NCI-H345 (cell line): Measurements from ENCODE around the gene QKI.

Experiments used
- DNase-seq: peaks from one replicate; lab custom pipeline; 2025; lab: John Stamatoyannopoulos, UW

Gene QKI

DNA sequence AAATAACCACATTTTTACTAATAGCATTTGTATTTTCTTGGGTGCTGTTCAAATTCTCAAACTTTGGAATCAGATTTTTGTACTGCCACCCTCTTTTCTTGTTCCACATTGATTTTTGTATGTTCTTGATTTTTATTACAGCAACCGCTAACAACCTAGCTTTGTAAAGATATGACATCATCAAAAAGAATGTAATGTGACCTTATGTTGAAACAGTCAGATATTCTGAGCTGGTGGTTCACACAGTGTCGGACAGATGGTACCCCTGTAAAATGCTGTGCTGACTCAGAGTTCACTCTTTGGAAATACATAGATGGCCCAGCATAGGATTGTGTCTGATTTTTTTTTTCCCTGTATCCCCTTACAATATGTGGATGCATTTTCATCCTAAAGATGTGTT lies 118.9 kb downstream of the QKI start:
- no peak for DNase-seq

DNA sequence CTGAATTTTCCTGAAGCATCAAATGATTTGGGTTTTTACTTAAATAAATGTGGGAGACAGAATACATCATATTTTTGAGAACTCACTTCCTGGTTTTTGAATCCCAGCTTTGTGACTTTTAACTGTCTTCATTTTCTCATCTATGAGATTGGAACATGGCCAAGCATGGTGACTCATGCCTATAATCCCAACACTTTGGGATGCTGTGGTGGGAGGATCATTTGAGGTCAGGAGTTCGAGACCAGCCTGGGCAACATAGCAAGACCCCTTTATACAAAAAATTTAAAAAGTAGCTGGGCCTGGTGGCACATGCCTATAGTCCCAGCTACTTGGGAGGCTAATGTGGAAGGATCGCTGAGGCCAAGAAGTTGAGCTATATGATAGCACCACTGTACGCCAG lies 122.3 kb downstream of the QKI start:
- DNase-seq, result no peak

DNA sequence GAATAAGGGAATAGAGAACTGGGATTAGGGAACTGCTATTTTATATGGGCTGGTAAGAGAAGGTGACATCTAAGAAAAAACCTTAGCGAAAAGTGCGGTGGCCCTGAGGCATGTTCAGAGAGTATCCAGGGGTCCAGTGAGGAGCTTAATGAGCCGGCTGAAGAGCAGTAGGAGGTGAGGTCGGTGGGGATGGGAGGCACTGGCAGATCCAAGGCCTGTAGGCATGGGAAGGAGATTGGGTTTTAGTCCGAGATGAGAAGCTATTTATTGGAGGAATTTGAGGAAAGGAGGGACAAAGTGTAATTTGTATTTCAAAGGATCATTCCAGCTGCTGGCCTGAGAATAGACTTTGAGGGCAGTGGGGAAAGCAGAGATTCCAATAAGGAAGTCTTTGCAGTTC lies 123.8 kb downstream of the QKI start:
- no peak for DNase-seq

DNA sequence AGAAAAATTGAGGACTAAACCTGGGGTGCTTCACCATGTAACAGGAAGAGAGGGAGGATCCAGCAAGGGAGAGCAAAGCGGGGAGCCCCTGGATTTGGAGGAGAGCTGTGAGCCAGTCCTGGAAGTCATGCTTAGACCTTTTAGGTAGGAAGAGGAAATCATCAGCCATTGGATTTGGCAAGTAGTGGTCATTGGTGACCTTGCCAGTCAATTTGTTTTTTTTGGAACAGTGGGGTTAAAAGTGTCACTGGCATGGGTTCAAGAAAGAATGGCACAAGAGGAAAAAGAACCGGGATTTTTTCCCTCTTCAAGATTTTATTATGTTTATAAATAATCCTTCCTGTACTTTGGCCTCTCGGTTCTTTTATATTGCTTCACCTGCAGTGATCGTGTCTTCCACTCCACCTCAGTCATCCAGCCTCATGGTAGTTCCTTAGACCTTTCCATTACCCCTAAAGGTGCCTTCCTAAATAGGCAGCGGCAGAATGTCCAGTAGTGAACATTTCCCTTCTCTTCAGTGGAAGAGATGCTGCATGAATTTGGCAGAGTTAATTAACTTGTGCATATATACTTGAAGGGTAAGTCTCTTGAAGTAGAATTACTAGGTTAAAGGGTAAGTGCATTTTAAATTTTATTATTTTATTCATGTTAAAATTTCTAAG lies 124.7 kb downstream of the QKI start:
- DNase-seq, result no peak

DNA sequence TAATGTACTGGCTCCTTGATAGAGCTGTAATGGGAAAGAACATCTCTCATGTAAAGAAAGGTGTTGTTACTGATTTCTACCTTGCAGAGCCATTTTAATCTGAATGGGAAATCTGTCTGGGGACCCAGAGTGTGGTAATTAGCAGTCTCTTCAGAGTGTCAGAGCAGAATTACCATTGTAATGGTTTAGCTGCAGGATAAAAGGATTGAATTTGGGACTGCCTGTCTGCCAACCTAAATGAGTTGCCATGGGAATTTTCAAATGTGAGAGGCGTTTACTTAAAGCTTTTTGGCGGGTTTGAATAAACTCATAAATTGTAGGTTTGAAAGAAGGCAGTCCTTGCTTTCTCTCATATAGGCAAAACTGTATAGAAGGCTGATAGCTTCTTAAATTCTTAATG lies 128.8 kb downstream of the QKI start:
- no peak for DNase-seq

DNA sequence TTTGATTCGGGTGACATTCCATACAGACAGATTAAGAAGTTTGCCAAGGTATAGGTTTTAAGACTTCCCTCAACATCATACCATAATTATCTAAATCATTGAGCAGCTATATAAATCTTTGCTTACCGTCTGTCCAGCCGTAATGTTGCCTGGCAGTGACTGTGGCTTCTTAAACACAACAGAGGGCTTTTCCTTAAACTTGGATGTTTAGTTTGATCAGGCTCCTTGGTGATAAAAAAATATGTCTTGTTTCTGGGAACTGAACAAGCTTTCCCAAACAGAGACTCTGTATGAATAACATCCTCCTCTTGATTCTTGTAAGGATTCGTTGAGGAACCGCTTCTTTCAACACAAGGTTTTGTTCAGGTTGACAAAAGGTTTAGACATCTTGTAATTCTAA lies 130.9 kb downstream of the QKI start:
- no peak for DNase-seq

DNA sequence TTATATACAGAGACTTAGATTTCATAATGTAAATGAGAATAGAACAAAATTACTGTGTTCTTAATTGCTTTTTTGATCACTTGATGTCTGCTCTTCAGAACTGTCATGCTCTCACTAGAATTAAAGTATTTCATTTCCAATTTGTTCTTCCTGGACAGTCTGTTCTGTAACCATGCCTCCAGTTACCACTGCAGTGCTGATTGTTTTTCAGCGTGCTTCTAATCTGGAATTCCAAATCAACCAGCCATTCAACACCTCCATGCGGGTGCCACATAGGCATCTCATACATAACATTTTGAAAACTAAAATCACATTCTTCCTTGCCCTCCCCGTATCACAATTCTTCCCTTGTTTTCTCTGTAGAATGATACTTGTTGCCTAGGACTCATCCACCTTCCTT lies 132.8 kb downstream of the QKI start:
- DNase-seq, result no peak

DNA sequence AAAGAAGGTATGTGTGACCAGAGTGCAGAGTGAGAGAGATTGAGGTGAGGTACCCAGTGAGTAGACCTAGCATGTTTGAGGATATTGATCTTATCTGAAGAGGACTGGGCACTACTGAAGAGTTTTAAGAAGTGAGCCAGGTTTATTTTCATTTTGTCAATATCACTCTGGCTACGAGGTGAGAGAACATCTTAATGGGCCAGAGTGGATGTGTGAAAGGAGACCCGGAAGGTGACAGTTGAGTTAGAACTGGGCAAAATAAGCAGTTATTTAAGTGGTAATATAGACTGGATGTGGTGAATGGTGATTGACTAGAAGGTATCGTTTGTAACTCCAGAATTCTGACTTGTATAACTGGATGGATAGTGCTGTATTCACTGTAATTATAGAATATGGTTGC lies 134.1 kb downstream of the QKI start:
- DNase-seq, result no peak

DNA sequence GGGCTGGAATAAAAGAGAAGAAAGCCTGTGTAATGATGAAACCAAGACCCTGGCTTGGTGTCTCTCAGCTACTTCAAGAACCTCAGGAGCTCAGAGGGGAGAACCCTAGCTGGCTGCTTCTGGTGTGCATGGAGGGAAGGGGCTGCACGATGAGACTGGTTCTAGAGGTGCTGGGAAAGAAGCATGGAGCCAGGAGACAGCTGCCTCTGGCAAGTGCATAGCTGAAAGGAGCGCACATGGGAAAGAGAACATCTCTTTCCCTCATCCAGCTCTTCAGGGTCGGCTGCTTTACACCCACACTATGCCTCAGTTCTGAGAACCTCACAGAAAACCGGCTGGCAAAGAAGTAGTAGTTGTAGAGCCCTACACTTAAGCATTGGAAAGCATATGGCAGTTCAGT lies 139.5 kb downstream of the QKI start:
- DNase-seq, result no peak

DNA sequence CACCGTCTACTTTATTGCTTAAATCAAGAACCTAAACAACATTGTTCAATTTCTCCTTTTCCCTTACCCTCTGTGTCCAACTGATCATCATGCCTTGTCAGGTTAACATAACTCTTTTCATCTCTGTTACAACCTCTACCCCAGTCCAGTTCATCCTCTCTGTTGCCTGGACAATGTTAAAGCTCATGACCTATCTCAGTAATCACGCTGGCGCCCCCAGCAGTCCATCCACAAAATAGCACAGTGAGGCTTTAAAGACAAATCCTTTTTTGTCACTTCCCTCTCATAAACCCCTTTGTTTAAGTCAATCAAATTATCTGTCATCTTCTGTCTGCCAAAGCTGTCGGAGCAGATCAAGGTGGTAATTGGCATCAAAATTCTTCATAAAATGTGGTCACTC lies 140.1 kb downstream of the QKI start:
- DNase-seq, result no peak

DNA sequence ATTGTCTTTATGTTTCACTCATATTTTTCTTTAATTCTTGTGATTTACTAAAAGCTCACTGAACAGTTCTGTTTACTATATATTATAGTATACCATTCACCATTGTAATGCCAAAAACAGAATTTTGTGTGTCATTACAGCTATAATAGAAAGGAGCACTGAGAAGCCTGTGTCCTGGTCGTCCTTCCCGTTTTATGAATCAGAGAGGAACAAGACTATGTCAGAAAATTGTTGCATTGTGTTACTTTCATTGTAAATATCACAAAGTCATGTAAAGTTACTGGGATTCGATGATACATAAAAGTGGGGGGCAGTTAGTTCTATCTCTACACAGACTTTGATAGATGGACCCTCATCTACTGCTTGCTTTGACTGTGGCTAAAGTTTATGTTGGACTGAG lies 145.1 kb downstream of the QKI start:
- DNase-seq, result no peak

DNA sequence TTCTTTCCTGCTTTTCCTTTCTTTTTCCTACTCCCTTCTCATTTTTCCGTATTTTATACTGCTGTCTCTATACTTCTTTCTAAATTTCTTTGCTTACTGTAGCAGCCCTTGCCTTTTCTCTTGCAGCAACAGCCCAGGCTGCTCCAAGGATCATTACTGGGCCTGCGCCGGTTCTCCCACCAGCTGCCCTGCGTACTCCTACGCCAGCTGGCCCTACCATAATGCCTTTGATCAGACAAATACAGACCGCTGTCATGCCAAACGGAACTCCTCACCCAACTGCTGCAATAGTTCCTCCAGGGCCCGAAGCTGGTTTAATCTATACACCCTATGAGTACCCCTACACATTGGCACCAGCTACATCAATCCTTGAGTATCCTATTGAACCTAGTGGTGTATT lies 148.8 kb downstream of the QKI start:
- DNase-seq, result no peak

DNA sequence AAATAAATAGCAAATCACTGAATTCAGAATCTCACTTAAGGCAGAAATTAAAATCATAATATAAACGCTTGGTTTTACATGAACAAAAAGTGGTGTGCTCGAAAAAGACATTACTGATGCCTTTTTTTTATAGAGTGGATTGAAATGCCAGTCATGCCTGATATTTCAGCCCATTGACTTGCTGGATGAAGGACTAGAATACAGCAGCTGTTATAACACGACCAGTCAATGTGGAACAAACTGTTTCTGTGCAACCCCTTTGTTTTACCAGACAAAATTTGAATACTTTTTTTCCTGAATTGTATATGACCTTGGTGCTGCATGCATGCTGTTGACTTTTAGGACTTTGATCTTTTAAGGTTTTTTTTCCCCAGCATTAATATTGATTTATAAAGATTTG lies 150.0 kb downstream of the QKI start:
- peak; percentile 56 for DNase-seq

DNA sequence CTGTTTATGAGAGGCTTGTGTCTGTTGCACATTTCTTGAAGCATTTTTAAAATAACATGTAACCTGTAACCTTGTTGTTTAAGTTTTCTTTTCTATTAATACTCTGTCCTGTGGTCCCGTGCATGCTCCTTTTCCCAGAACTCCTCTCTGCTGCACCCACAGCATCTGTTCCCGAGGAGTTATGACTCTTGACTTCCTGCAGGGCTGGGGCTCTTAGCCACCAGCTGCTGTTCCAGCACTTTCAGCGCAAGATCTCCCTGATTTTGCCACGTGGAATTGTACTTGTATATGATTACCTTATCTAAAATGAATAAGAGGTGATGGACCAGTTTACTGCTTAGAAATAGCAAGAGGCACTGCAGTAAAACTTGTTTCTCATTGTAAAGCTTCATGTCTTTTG lies 150.6 kb downstream of the QKI start:
- peak; percentile 50 for DNase-seq

DNA sequence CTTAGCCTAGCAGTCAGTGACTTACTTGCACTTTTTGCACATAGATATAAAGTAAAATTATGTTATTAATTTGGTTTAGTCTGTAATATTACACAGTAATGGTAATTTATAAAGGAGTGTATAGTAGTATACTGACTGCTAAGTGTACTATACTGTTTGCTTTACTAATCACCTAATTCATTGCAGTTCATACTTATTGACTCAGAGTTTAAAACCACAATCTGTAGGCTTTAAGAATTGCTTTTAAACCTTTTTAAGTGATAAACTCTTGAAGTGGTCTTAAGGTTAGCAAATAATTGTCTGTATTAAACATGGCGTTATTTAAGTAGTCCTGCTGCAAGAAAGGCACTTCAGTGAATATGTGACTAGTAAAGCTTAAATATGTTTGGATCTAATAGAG lies 151.5 kb downstream of the QKI start:
- DNase-seq, result no peak

DNA sequence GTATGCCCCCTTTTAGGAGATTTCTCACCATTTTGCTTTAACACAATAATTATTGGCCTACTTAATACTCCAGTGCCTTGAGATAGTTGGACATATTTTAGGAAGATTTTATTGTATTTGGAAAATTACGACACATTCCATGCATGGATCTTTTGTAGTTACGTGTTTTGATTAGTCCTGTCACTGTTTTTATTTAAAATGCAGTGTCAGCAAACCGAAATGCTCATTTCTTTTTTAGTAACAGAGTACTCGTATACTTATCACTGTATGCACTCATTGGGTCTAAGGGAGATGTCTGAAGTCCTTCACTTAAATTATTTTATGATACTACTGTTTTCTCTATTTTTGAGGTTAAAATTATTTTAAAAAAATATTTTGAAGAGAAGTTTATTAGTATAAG lies 153.8 kb downstream of the QKI start:
- DNase-seq, result no peak

DNA sequence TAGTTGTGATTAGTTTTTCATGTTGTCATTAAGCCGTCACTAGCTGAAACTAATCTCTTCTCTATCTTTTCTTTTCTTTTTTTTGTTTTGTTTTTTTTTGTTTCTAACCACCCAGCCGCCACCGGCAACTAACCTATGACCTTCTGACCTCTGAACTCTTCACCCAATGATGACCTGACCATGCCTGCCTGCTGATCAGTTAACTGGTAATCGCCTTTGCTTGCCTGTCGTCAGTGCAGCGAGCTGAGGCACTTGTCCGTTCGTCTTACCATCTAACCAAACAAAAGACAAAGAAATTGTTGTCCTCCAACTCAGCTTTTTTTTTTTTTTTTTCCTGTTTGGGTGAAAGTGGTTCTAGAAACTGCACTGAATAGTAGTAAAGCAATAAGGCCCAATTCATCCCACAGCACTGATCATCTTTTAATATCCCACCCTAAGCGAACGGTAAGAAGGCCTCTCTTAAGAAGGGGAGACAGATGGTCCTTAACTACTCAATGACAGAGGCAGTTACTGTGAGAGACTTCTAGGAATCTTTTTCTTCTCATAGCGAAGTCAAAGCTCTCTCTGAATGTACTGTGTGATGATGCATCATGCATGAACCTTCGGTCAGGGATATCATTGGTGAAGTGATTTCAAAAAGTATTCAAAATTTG lies 156.2 kb downstream of the QKI start:
- DNase-seq, result no peak

DNA sequence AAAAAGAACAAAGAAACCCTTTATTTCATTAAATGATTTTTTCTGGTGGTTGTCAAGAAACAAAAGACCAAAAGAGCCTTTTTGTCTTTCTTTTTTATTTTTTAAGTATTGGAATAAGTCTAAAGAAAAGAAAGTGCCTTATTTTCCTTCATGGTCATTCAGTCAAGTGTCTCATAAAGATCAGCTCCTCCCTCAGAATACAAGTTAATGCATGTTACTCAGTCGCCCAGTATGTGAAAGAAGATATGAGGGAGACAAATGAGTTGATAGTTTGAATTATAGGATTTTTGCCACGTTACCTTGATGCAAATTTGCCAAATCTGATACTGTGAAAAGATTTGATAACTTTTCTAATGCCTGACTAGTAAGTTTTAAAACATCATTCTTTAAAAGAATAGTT lies 157.2 kb downstream of the QKI start:
- DNase-seq, result no peak

DNA sequence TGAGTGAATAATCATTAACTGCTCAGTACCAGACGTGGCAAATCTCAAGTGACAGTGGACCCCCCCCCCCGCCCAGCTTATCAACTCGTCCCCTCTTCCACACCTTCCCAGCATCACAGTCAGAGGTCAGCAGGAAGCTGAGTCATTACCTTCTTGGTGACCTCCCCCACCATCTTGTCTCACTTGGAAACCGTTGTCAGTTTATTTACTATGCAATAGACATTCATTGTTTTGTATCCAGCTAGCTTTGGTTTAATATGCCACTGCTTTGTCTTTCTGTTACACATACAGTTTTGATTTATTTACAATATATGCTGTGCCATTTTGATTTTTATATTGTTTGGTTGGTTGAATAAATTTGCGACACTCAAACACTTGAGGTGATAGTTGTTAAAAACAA lies 158.1 kb downstream of the QKI start:
- DNase-seq, result no peak

DNA sequence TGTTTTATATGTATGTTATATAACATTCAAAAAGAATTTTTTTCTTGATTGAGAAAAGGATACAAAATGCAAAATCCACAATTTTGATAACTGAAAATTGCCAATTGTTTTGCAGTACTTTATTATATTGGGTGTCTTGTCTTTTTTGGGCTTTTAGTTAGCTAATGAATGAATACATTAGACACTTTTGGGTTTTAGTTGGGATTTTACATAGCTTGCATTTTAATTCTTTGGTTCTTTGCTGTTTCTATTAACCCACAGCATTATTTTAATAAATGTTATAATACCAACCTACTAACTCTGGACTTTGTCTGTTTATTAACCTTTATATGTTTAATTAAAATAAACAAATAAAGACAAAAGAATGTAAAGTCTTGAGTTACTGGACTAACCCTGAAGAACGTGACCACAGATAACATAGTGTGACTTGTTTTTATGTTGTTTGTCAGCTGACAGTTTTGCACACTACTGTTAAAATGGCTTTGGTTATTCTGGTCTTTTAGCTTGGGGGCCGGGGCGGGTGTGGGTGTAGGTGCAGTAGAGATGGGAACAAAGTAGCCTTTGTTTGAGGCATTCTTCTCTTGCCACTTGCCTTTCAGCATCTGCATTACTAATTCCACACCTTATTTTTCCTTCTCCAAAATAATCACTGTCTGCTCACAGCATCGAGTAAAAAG lies 159.1 kb downstream of the QKI start:
- no peak for DNase-seq

DNA sequence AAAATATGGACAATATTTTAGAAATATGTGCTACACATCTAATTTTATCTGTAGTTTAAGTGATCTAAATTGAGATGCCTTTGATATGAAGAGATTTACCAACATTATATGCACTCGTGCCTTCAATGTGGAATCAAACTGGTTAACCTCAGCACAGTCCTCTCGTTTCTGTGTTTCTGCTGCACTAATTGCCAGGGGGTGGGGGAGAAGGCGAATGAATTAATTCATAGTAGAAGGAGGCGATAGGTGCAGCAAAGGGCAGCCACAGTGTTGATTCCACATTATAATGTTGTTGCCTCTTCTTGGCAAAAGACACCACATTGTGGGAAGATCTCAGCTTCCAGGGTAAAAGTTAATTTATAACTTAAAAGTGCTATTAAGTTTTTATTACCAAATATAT lies 161.6 kb downstream of the QKI start:
- DNase-seq, result no peak

DNA sequence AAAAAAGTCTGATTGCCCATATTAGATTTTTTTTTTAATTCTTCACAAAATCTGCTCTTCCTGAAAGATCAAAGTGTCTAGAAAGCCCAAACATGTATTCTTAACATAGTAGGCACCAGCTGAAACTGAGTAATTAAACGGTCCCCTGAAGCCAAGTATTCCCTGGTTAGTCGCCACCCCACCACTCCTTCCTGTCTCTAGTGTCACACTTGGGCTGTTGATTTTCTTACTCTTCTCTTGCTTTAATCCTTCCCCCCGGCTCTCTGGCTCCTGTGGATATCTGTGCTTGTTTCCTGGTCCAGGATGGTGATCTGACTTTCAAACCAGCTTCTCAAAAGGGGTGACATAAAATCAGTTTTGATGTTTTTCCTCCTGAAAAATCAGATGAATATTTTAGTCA lies 162.9 kb downstream of the QKI start:
- DNase-seq, result no peak

DNA sequence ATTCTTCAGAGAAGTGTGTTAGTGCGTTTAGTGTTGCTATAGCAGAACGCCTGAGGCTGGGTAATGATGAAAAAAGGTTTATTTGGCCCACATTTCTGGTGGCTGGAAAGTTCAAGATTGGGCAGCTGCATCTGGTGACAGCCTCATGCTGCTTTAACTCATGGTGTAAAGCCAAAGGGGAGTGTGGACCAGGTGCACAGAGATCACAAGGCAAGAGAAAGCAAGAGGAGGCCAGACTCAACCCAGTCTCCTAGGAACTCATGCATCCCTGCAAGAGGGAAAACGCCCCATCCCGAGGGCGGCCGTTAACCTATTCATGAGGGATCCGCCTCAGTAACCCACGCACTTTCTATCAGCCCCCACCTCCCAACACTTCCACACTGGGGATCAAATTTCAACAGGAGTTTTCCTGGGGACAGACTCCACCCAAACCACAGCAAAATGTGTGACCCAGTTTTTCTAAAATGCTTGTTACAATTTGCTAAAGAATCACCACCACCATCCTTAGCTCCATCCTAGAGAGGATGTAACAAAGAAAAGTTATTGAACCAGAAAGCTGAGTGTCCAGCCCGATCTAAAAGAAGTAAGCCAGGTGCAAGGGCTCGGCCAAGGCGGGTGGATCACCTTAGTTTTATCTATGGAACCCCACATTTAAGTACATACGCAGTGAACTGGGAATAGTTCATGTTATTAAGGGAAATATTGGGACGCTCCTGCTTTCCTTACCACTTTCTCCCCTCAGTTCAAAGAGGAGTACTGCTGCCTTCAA lies 164.8 kb downstream of the QKI start:
- DNase-seq, result no peak
